HFFc6 (cell line): Measurements from ENCODE around the gene UBXN6. TPM values are rescaled to one million over a fixed set of nuclear protein-coding genes. Genes with fewer than 3 reads are reported as not detected.

Experiments used
- DNase-seq: peaks from one replicate; pipeline ENCODE4 v3.0.0-alpha.2; 2018
- H3K27ac Mint-ChIP-seq: 2 replicates; pipeline ENCODE4 v1.8.0; 2020; ENCODE audit warnings: mild to moderate bottlenecking, mixed read lengths
- H3K27me3 Mint-ChIP-seq: 2 replicates; pipeline ENCODE4 v1.8.0; 2021; ENCODE audit warnings: mild to moderate bottlenecking, moderate library complexity, mixed read lengths; ENCODE audit not compliant: insufficient read depth
- H3K36me3 Mint-ChIP-seq: 2 replicates; pipeline ENCODE4 v1.8.0; 2021; ENCODE audit warnings: low read depth, mixed read lengths
- H3K4me1 Mint-ChIP-seq: 2 replicates; pipeline ENCODE4 v1.8.0; 2020; ENCODE audit warnings: low read depth, mixed read lengths
- H3K4me3 Mint-ChIP-seq: 2 replicates; pipeline ENCODE4 v1.8.0; 2020; ENCODE audit warnings: mild to moderate bottlenecking, moderate library complexity, mixed read lengths
- H3K9me3 Mint-ChIP-seq: 2 replicates; pipeline ENCODE4 v1.8.0; 2020; ENCODE audit warnings: mild to moderate bottlenecking, mixed read lengths
- total RNA-seq, 6 experiments: library from RNA; stranded (reverse); fragmentation: NEBNext Ultra II Directional; extraction: Animal tissue kit (Norgen Biotek cat#: 25700); gene quantifications; 2 replicates in 1 of 6; 3 replicates in 5 of 6; pipeline ENCODE4 v1.2.3, GENCODE V29; 2021
- TF ChIP-seq, protein P1 (sequence below): fragments of 200-600 bp; sonication (generic); IDR thresholded peaks from 2 replicates; pipeline ENCODE4 v1.5.0; 2021; ENCODE audit warnings: antibody characterized with exemption, mild to moderate bottlenecking

Gene UBXN6
- total RNA-seq, 6 experiments from 2014 or later = 124 to 142 (median 131) TPM

DNA sequence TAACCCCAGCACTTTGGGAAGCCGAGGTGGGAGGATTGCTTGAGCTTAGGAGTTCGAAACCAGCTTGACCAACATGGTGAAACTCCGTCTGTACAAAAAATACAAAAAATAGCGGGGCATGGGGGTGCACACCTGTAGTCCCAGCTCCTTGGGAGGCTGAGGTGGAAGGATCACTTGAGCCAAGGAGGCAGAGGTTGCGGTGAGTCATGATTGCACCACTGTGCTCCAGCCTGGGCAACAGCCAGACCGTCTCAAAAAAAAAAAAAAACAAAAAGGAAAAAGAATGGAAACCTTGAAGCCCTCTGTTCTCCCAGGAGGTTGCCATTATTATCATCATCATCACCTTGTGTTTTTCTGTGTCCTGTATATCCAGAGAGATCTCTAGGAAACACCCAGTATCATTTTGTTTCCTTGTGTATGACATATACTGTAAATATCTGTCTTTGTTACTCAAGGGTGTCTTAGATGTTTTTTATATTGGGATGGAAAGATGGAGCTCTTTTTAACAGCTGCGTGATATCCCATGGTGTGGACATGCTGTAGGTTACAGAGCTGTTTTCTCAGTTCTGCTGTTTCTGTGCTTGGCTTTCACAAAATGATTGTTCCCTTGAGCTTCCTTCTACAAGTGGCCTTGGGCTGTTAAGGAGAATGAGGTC lies 43.3 kb downstream of the UBXN6 start:
- Mint-ChIP-seq H3K4me1 (peaks cover 26% of the 10 kb centered on the region), H3K9me3 (no peaks in the 10 kb centered on the region), H3K27me3 (no peaks in the 10 kb centered on the region), H3K4me3 (no peak overlapping the region), H3K36me3 (peaks cover 18% of the 10 kb centered on the region), H3K27ac (peak overlapping the region; percentile 54)
- TF ChIP-seq, protein P1, sequence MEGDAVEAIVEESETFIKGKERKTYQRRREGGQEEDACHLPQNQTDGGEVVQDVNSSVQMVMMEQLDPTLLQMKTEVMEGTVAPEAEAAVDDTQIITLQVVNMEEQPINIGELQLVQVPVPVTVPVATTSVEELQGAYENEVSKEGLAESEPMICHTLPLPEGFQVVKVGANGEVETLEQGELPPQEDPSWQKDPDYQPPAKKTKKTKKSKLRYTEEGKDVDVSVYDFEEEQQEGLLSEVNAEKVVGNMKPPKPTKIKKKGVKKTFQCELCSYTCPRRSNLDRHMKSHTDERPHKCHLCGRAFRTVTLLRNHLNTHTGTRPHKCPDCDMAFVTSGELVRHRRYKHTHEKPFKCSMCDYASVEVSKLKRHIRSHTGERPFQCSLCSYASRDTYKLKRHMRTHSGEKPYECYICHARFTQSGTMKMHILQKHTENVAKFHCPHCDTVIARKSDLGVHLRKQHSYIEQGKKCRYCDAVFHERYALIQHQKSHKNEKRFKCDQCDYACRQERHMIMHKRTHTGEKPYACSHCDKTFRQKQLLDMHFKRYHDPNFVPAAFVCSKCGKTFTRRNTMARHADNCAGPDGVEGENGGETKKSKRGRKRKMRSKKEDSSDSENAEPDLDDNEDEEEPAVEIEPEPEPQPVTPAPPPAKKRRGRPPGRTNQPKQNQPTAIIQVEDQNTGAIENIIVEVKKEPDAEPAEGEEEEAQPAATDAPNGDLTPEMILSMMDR = no peak
- DNase-seq = no peak

DNA sequence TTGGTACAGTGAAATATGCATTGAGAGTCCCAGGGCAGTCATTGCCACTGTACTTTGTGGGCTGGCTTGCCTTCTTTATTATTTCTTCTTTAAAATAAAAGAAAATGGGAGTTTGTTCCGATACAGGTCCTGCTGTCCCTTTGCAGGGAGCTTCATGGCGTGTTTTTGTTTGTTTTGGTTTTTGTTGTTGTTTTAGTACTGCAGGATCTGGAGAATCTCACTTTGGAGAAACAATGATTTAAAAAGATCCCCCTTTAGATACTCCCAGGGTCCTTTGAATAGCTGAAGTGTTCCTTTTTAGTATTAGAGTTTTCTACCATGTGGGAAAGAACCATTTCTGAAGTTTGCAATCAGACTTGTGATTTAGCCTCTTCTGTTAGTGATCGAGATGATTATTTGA lies 44.0 kb downstream of the UBXN6 start:
- DNase-seq = no peak
- no peaks in the 10 kb centered on the region for H3K9me3 Mint-ChIP-seq
- no peak overlapping the region for H3K4me3 Mint-ChIP-seq
- peaks cover 26% of the 10 kb centered on the region for H3K4me1 Mint-ChIP-seq
- no peaks in the 10 kb centered on the region for H3K27me3 Mint-ChIP-seq
- TF ChIP-seq, protein P1 = no peak
- H3K27ac Mint-ChIP-seq = no peak overlapping the region
- peaks cover 18% of the 10 kb centered on the region for H3K36me3 Mint-ChIP-seq

DNA sequence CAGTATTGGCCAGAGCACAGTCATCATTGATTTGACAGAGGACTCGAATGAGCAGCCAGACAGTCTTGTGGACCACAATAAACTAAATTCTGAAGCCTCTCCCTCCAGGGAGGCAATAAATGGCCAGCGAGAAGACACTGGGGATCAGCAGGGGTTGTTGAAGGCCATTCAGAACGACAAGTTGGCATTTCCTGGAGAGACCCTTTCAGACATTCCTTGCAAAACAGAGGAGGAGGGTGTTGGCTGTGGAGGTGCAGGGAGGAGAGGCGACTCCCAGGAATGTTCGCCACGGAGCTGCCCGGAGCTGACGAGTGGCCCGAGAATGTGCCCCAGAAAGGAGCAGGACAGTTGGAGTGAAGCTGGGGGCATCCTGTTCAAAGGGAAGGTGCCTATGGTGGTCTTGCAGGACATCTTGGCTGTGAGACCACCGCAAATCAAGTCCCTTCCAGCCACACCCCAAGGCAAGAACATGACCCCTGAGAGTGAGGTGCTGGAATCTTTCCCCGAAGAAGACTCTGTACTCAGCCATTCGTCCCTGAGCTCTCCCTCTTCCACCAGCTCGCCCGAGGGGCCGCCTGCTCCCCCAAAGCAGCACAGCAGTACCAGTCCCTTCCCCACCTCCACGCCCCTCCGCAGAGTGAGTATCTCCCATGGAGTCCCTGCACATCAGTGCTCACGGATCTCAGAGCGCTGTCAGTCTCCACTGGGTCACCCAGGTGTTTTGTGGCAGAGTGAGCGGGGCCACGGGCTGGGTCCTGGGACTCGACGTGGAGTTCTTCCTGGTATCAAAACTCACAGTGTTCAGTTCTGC lies 48.3 kb downstream of the UBXN6 start:
- TF ChIP-seq, protein P1 = no peak
- no peak overlapping the region; the same call in 1 of the 2 replicates for H3K4me3 Mint-ChIP-seq
- DNase-seq = no peak
- H3K27me3 Mint-ChIP-seq = no peaks in the 10 kb centered on the region
- H3K27ac Mint-ChIP-seq = no peak overlapping the region
- peaks cover 17% of the 10 kb centered on the region for H3K36me3 Mint-ChIP-seq
- H3K9me3 Mint-ChIP-seq = no peaks in the 10 kb centered on the region
- H3K4me1 Mint-ChIP-seq = peaks cover 17% of the 10 kb centered on the region

DNA sequence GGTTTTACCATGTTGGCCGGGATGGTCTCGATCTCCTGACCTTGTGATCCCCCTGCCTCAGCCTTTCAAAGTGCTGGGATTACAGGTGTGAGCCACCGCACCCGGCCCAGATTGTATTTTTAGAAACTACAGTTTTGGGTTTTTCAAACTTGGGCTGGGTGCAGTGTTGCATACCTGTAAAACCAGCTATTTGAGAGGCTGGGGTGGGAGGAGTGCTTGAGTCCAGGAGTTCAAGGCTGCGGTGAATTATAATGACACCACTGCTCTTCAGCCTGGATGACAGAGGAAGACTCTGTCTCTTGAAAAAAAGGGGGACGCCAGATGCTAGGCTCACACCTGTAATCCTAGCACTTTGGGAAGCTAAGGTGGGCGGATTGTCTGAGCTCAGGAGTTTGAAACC lies 51.0 kb downstream of the UBXN6 start:
- Mint-ChIP-seq H3K9me3 (no peaks in the 10 kb centered on the region), H3K27me3 (0 out of 2 replicates have a peak, but pooled peaks cover 1% of the 10 kb centered on the region)
- TF ChIP-seq, protein P1 = no peak

DNA sequence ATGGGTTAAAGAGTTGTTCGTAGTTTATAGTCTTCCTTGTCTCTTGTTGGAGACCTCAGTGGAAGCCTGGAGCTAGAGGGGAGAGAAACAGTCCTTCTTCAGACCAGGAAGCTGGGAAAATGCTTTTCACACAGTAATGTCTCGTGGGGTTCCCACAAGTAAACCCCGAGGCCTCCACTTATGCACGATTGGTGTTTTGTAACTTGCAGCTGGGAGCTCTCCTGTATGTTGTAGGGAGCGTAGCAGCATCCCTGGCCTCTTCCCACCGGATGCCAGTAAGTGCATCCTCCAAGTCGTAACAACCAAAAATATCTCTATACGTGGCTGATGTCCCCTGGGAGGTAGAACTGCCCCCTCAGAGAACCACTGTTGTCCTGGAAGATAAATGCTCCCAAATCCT lies 51.6 kb downstream of the UBXN6 start:
- no peaks in the 10 kb centered on the region for H3K9me3 Mint-ChIP-seq
- H3K27me3 Mint-ChIP-seq = 0 out of 2 replicates have a peak, but pooled peaks cover 1% of the 10 kb centered on the region
- no peak overlapping the region for H3K4me3 Mint-ChIP-seq
- no peak overlapping the region for H3K27ac Mint-ChIP-seq
- TF ChIP-seq, protein P1 = no peak
- no peak for DNase-seq
- no peaks in the 10 kb centered on the region for H3K36me3 Mint-ChIP-seq
- H3K4me1 Mint-ChIP-seq = peaks cover 34% of the 10 kb centered on the region

More for the DNA sequence above, 51.0 kb downstream of the UBXN6 start:
- Mint-ChIP-seq H3K27ac (no peak overlapping the region), H3K4me3 (no peak overlapping the region), H3K4me1 (peaks cover 28% of the 10 kb centered on the region), H3K36me3 (no peaks in the 10 kb centered on the region)
- DNase-seq = no peak
